KMS-11 (cell line): ENCODE results near the gene GPAT3.

Experiments used
- H2AFZ ChIP-seq: fragments of 200-600 bp; sonication (generic); 2 replicates; pipeline ENCODE4 v1.6.1; 2016; ENCODE audit warnings: antibody characterized with exemption, mixed run types, low read depth
- H3K27ac ChIP-seq: fragments of 200-600 bp; sonication (generic); 2 replicates; pipeline ENCODE4 v1.6.1; 2016; ENCODE audit warnings: mild to moderate bottlenecking, mixed run types
- H3K27me3 ChIP-seq: fragments of 200-600 bp; sonication (generic); 2 replicates; pipeline ENCODE4 v1.6.1; 2017; ENCODE audit warnings: mild to moderate bottlenecking, low read depth, mixed run types, moderate library complexity; ENCODE audit not compliant: insufficient read depth
- H3K36me3 ChIP-seq: fragments of 200-600 bp; sonication (generic); 2 replicates; pipeline ENCODE4 v1.6.1; 2017; ENCODE audit warnings: mild to moderate bottlenecking, mixed run types; ENCODE audit not compliant: insufficient read depth
- H3K4me1 ChIP-seq: fragments of 200-600 bp; sonication (generic); 2 replicates; pipeline ENCODE4 v1.6.1; 2016; ENCODE audit warnings: mild to moderate bottlenecking, low read depth, mixed run types; ENCODE audit not compliant: poor library complexity, severe bottlenecking
- H3K4me2 ChIP-seq: fragments of 200-600 bp; sonication (generic); 2 replicates; pipeline ENCODE4 v1.7.0; 2016; ENCODE audit warnings: mild to moderate bottlenecking, mixed run types
- H3K4me3 ChIP-seq: fragments of 200-600 bp; sonication (generic); IDR thresholded peaks from 2 replicates; pipeline ENCODE4 v1.6.1; 2017; ENCODE audit warnings: low read depth, low read length, mixed read lengths; ENCODE audit not compliant: insufficient read depth
- H3K79me2 ChIP-seq: fragments of 200-600 bp; sonication (generic); 2 replicates; pipeline ENCODE4 v1.6.1; 2016; ENCODE audit warnings: low read depth, mixed run types; ENCODE audit not compliant: insufficient read depth
- H3K9ac ChIP-seq: fragments of 200-600 bp; sonication (generic); 2 replicates; pipeline ENCODE4 v1.6.1; 2016; ENCODE audit warnings: mild to moderate bottlenecking, mixed run types
- H4K20me1 ChIP-seq: fragments of 200-600 bp; sonication (generic); 2 replicates; pipeline ENCODE4 v1.6.1; 2016; ENCODE audit warnings: mild to moderate bottlenecking, mixed run types; ENCODE audit not compliant: insufficient read depth
- CTCF ChIP-seq: fragments of 200-600 bp; sonication (generic); conservative IDR thresholded peaks from 2 replicates; pipeline ENCODE4 v1.6.1; 2017; ENCODE audit warnings: low read depth, mild to moderate bottlenecking, antibody characterized with exemption, low read length, moderate library complexity, mixed read lengths

The GPAT3 gene

GRCh38 chr4:83582289-83582785 is 46.4 kb downstream of the GPAT3 start:
- no peak for TF ChIP-seq CTCF
- no peak overlapping the region for H3K9ac ChIP-seq

GRCh38 chr4:83585982-83586508 is 50.1 kb downstream of the GPAT3 start:
- Histone ChIP-seq H3K4me2 (no peak overlapping the region), H3K4me1 (no peaks in the 10 kb centered on the region)

More at GRCh38 chr4:83582289-83582785, 46.4 kb downstream of the GPAT3 start:
- Histone ChIP-seq H2AFZ (no peak overlapping the region), H3K27me3 (no peaks in the 10 kb centered on the region), H3K4me3 (no peak overlapping the region), H3K36me3 (no peaks in the 10 kb centered on the region), H3K4me2 (no peak overlapping the region), H3K79me2 (no peaks in the 10 kb centered on the region), H3K27ac (no peak overlapping the region), H3K4me1 (peaks cover 13% of the 10 kb centered on the region), H4K20me1 (no peaks in the 10 kb centered on the region)

GRCh38 chr4:83589279-83589678 is 53.4 kb downstream of the GPAT3 start:
- Histone ChIP-seq H3K36me3 (no peaks in the 10 kb centered on the region), H3K27me3 (no peaks in the 10 kb centered on the region), H4K20me1 (no peaks in the 10 kb centered on the region), H3K79me2 (no peaks in the 10 kb centered on the region), H3K4me3 (no peak overlapping the region), H3K27ac (no peak overlapping the region), H3K4me1 (no peaks in the 10 kb centered on the region), H3K9ac (no peak overlapping the region), H3K4me2 (no peak overlapping the region), H2AFZ (no peak overlapping the region)
- no peak for TF ChIP-seq CTCF

More at GRCh38 chr4:83585982-83586508, 50.1 kb downstream of the GPAT3 start:
- no peaks in the 10 kb centered on the region for H4K20me1 ChIP-seq
- no peak overlapping the region for H3K9ac ChIP-seq
- no peak overlapping the region for H2AFZ ChIP-seq
- no peaks in the 10 kb centered on the region for H3K36me3 ChIP-seq
- H3K27ac ChIP-seq: no peak overlapping the region
- H3K4me3 ChIP-seq: no peak overlapping the region
- H3K79me2 ChIP-seq: no peaks in the 10 kb centered on the region
- H3K27me3 ChIP-seq: no peaks in the 10 kb centered on the region
- no peak for TF ChIP-seq CTCF

GRCh38 chr4:83591056-83591455 is 55.1 kb downstream of the GPAT3 start:
- Histone ChIP-seq H2AFZ (no peak overlapping the region), H3K4me2 (no peak overlapping the region), H4K20me1 (no peaks in the 10 kb centered on the region), H3K27ac (no peak overlapping the region), H3K36me3 (no peaks in the 10 kb centered on the region), H3K27me3 (no peaks in the 10 kb centered on the region), H3K4me1 (no peaks in the 10 kb centered on the region), H3K9ac (no peak overlapping the region), H3K4me3 (no peak overlapping the region), H3K79me2 (no peaks in the 10 kb centered on the region)
- TF ChIP-seq CTCF: no peak
